GM21390 (cell line): ENCODE results near the gene PNPLA2.

ENCODE experiments used
- ATAC-seq: cut with Tn5 transposase; IDR thresholded peaks from one replicate; pipeline ENCODE4 v1.9.1; 2021; ENCODE audit not compliant: unreplicated experiment

PNPLA2 gene

GRCh38 chr11:798093-798713 is 20.5 kb upstream of the PNPLA2 start, which contains the start of gene SLC25A22:
TSS of gene SLC25A22 (minus strand) at chr11:798281. CDS start at chr11:795006, 3,275 bp downstream.
- peak; percentile 68 for ATAC-seq

DNA sequence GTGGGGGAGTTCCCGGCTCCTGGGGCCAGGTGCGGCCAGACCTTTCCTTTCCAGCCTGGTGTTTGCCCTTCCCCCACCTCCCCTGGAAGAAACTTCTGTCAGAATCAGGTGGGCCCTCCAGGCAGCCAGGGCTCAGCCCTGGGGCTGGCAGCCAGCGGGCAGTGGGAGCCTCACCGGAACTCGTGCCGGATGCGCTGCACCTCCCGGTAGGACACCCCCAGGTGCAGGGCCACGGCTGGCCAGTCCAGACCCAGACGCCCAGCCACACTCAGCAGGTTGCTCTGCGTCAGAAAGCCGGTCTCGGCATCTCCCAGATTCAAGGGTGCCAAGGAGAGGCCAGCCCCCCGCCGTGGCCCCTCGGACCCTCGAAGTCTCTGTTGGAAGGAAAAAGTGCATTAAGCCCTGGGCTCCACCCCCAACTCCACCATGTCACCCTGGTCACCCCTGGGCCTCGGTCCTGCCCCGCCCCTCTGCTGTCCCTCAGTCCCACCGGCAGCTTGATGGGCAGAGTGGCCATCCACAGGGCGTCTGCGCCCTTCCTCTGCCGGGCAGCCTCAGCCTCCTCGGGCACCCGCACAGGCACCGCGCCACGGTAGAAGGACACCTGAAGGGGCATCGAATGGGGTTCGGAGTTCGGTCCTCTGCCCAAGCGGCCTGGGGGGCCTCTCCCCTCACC is 18.9 kb upstream of the PNPLA2 start:
- ATAC-seq, result no peak

GRCh38 chr11:800473-800872 is 18.2 kb upstream of the PNPLA2 start:
- no peak for ATAC-seq

DNA sequence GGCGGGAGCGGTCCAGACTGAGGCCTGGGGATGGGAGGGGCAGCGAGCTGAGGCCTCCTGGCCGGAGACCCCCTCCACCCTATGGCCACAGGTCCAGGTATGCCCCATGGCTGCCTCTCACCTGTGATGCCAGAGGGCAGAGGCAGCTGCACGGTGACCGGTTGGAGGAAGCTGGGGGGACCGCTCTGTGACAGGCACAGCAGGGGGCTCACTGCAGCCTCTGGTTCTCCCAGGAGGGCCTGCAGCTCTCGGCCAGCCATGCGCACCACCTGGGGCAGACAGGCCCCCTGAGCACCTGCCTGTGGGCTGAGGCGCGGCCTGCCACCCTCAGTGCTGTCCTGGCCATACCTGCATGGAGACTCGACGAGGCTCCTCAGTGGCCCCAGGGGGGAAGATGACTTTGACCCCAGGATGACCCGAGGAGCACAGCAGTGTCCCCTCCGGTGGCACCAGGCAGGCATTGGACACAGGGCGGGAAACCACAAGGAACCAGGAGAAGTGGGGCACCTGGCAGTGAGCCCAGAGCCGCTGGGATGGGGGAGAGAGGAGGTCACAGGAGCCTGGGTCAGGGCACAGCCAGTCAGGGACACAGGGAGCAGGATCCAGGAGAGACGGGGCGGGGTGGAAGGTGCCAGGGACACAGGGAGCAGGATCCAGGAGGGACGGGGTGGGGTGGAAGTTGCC is 17.5 kb upstream of the PNPLA2 start:
- ATAC-seq, result no peak

DNA sequence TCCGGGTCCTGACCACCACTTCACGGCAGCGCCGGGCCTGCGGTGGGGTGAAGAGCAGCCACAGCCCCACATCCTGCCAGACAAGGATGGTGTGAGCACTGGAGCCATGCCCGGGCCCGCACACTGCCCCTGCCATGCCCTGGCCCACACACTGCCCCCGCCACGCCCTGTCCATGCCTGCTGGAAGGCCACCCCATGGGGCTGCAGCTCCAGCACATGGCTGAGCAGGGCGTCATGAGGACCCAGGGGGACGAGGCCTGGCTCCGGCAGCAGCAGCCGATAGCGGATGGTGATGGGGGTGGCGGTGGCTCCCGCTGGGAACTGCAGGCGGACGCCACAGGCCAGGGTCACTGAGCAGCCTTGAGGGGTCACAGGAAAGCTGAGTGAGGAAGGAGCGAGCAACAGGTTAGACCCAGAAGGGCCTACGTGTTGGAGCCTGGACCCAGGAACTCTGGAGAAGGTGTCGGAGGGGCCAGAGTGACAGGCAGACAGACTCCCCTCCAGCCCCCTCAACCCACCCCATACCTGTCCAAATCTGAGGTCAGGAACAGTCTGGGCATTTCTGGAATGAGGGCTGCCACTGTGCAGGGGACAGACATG is 16.6 kb upstream of the PNPLA2 start:
- no peak for ATAC-seq

GRCh38 chr11:802693-803466 is 15.8 kb upstream of the PNPLA2 start:
- ATAC-seq, result no peak

GRCh38 chr11:803467-803742 is 15.3 kb upstream of the PNPLA2 start:
- no peak for ATAC-seq

GRCh38 chr11:803770-804598 is 14.7 kb upstream of the PNPLA2 start:
- no peak for ATAC-seq

GRCh38 chr11:804599-804964 is 14.1 kb upstream of the PNPLA2 start:
- ATAC-seq, result no peak

DNA sequence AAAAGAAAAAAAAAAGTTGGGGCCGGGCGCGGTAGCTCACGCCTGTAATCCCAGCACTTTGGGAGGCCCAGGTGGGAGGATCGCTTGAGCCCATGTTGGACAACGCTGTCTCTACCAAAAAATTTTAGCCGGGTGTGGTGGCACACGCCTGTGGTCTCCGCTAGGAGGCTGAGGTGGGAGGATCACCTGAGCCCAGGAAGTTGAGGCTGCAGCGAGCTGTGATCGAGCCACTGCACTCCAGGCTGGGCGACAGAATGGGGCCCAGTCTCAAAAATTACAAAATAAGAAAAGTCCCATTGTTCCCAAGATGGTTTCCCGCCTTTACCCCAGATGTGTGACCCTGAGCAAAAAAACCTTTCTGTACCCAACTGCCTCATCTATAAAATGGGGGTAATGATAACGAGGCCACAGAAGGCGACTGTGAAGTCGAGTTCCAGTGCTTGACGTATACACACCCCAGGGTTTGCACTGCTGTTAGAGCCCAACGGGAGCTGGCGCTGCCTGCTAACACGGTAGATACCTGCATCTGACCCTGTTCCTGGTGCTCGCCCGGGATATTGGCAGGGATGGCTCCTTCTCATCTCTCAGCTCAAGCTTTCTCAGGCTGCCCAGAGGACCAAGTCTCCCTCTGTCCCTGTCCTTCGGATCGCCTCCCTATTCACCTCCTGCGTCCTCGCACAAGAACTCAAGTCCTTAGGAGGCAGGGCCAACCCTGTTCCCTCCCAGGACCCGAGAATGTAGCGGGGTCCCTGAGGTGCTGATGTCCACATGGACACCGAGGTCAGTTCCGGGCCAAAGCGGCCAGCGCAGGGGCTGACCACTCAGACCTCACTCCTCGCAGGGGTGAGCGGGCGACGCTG is 10.1 kb upstream of the PNPLA2 start:
- no peak for ATAC-seq

- ATAC-seq, result peak; percentile 70
Measured at GRCh38 chr11:809287-810039, 9.3 kb upstream of the PNPLA2 start, which contains the start of gene RPLP2. TSS of gene RPLP2 (plus strand) at chr11:809967. CDS start at chr11:810235, 268 bp downstream.

DNA sequence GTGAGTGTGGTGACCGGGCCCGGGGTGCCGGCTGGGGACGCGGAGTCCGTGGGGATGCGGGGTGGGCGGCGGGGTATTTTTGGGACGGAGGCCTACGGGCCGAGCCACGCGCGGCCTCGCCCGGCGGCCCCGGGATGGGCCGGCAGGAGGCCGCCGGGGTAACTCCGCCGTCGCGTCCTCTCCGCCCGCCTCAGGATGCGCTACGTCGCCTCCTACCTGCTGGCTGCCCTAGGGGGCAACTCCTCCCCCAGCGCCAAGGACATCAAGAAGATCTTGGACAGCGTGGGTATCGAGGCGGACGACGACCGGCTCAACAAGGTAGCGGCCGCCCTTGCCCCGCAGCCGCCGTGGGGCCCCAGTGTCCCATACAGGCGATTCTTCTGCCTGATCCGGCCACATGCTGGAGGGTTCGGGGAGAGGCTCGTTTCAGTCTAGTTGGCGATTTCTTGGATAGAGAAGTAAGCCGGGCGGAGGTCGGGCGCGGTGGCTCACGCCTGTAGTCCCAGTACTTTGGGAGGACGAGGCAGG is 8.6 kb upstream of the PNPLA2 start:
- ATAC-seq, result no peak

GRCh38 chr11:811446-812245 is 7.1 kb upstream of the PNPLA2 start:
- no peak for ATAC-seq

DNA sequence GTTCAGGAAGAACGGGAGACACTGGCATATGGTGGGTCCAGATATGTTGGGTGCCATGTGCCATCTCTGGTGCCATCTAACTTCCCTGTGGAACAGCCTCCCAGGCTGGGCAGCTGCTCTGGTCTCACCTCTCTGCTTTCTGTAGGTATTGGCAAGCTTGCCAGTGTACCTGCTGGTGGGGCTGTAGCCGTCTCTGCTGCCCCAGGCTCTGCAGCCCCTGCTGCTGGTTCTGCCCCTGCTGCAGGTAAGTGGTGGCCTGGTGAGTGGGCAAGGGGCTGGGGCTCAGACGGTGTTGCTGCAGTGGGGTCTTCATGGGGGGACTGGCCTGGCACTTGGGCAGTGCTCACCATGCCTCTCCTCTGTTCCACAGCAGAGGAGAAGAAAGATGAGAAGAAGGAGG is 6.3 kb upstream of the PNPLA2 start:
- no peak for ATAC-seq

DNA sequence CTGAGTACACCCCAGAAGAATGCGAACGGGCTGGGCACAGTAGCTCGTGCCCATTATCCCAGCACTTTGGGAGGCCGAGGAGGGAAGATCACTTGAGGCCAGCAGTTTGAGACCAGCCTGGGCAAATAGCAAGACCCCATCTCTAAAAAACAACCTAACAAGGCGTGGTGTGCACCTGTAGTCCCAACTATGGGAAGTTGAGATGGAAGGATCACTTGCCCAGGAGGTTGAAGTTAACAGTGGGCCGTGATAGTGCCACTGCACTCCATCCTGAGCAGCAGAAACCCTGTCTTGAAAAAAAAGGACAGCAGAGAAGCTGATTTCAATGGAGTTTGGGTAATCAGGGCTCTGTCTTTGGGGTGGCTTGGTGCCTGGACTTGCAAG is 5.7 kb upstream of the PNPLA2 start:
- ATAC-seq, result no peak

DNA sequence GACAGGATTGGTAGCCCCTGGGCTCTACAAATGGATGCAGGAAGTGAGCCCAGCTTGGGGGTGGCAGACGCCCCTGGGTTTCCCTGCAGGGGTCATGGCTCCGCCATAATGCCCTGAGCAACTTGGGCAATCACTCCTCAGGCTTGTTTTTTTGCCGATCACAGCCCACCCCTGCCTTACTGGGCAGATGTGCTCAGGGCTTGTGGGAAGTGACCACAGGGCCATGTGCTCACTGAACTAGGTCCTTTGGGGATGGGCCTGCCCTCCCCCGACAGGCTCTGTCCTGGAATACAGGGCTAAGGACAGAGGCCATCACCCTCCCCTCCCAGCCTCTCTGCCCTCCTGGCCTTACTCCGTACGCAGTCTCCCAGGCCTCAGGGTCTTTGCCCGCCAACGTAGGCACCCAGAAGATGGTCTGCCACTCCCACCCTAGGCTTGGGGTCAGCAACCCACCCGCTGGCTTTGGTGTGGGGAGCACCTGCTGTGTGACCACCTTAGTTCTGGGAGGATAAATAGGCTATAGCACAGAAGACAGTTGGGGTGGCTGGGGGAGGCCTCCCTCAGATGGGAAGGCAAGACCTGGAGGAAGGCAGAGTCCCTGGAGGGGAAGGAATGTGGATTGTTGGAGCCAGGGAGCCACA is 5.1 kb upstream of the PNPLA2 start:
- no peak for ATAC-seq
